IMR-90 (cell line): ENCODE measurements around the gene RSPH9. TPM values are rescaled to one million over a fixed set of nuclear protein-coding genes. Genes with fewer than 3 reads are reported as not detected.

Experiments
- ATAC-seq: fragments of 200-7000 bp; cut with Tn5 transposase; 2 replicates; pipeline ENCODE4 v1.9.1; 2020; ENCODE audit warnings: low read depth, mild to moderate bottlenecking, moderate library complexity
- BruUV-seq: library from RNA; stranded (reverse); fragments of 400-500 nt; replicated peaks from 2 replicates; lab custom pipeline; 2021; lab: Mats Ljungman, UMichigan
- CTCF ChIA-PET: fragments of 300-600 bp; formaldehyde crosslinking; extraction: SDS; loops from one replicate; lab custom pipeline; 2021; ENCODE audit warnings: antibody characterized with exemption; lab: Yijun Ruan, JAX
- POLR2A ChIA-PET: fragments of 300-600 bp; sonication (Branson Sonifier 250); formaldehyde crosslinking; loops from one replicate; lab custom pipeline; 2022; ENCODE audit warnings: antibody characterized with exemption; ENCODE audit not compliant: unreplicated experiment; lab: Charles Lee
- DNase-seq: peaks from one replicate; pipeline ENCODE4 v3.0.0; 2013
- H2AFZ ChIP-seq: replicated peaks from 2 replicates; pipeline ENCODE3; 2013; ENCODE audit warnings: low read length, mild to moderate bottlenecking; ENCODE audit not compliant: poor library complexity
- H2AK5ac ChIP-seq: 2 replicates; pipeline ENCODE4 v1.6.1; 2013; ENCODE audit warnings: low read depth, low read length, inconsistent platforms
- H2AK9ac ChIP-seq: replicated peaks from 2 replicates; pipeline ENCODE3; 2013; ENCODE audit warnings: mild to moderate bottlenecking, low read depth, low read length, moderate library complexity; ENCODE audit not compliant: poor library complexity
- H2BK120ac ChIP-seq: 2 replicates; pipeline ENCODE4 v1.6.1; 2013; ENCODE audit warnings: low read depth, low read length, inconsistent platforms
- H2BK15ac ChIP-seq: 3 replicates; pipeline ENCODE4 v1.6.1; 2013; ENCODE audit warnings: low read depth, low read length, inconsistent platforms
- H2BK20ac ChIP-seq: 2 replicates; pipeline ENCODE4 v1.6.1; 2013; ENCODE audit warnings: low read depth, mild to moderate bottlenecking, inconsistent platforms, low read length, moderate library complexity
- H2BK5ac ChIP-seq: 2 replicates; pipeline ENCODE4 v1.6.1; 2013; ENCODE audit warnings: mild to moderate bottlenecking, low read depth, low read length, inconsistent platforms; ENCODE audit not compliant: poor library complexity, severe bottlenecking
- H3K14ac ChIP-seq: replicated peaks from 2 replicates; pipeline ENCODE4 v1.6.1; 2013; ENCODE audit warnings: low read depth, low read length, inconsistent platforms
- H3K18ac ChIP-seq: 2 replicates; pipeline ENCODE4 v1.6.1; 2013; ENCODE audit warnings: low read depth, low read length, control low read depth
- H3K23ac ChIP-seq: 2 replicates; pipeline ENCODE4 v1.6.1; 2013; ENCODE audit warnings: low read depth, low read length, inconsistent platforms
- H3K27ac ChIP-seq: 2 replicates; pipeline ENCODE4 v1.5.1; 2013; ENCODE audit warnings: mild to moderate bottlenecking, control low read depth, low read length; ENCODE audit not compliant: insufficient read depth
- H3K27me3 ChIP-seq: 2 replicates; pipeline ENCODE4 v1.6.1; 2013; ENCODE audit warnings: low read length; ENCODE audit not compliant: control insufficient read depth, insufficient read depth
- H3K36me3 ChIP-seq: 2 replicates; pipeline ENCODE4 v1.6.1; 2013; ENCODE audit warnings: low read length, mixed read lengths; ENCODE audit not compliant: control insufficient read depth, insufficient read depth
- H3K4ac ChIP-seq: 2 replicates; pipeline ENCODE4 v1.6.1; 2013; ENCODE audit warnings: low read depth, low read length, inconsistent platforms
- H3K4me1 ChIP-seq: 2 replicates; pipeline ENCODE4 v1.6.1; 2013; ENCODE audit warnings: low read length, mixed read lengths; ENCODE audit not compliant: control insufficient read depth, insufficient read depth
- H3K4me2 ChIP-seq: 2 replicates; pipeline ENCODE4 v1.6.1; 2013; ENCODE audit warnings: low read depth, mild to moderate bottlenecking, control low read depth, low read length, moderate library complexity
- H3K4me3 ChIP-seq: 2 replicates; pipeline ENCODE4 v1.5.1; 2013; ENCODE audit warnings: low read depth, mild to moderate bottlenecking, control low read depth, low read length, moderate library complexity; ENCODE audit not compliant: insufficient read depth
- H3K56ac ChIP-seq: 2 replicates; pipeline ENCODE4 v1.6.1; 2013; ENCODE audit warnings: low read length, inconsistent platforms; ENCODE audit not compliant: insufficient read depth; ENCODE audit errors: extremely low read depth
- H3K79me1 ChIP-seq, 2 experiments: 2 replicates each; pipeline ENCODE4 v1.6.1; 2013; ENCODE audit warnings: low read length in 2 of 2, inconsistent platforms in 1 of 2, low read depth in 1 of 2
- H3K9ac ChIP-seq: 2 replicates; pipeline ENCODE4 v1.6.1; 2013; ENCODE audit warnings: low read depth, low read length, control low read depth
- H3K9me1 ChIP-seq: 2 replicates; pipeline ENCODE4 v1.6.1; 2013; ENCODE audit warnings: low read length, inconsistent platforms; ENCODE audit not compliant: insufficient read depth
- H3K9me3 ChIP-seq: 2 replicates; pipeline ENCODE4 v1.6.1; 2013; ENCODE audit warnings: low read length; ENCODE audit not compliant: control insufficient read depth, insufficient read depth
- H4K20me1 ChIP-seq: 2 replicates; pipeline ENCODE4 v1.6.1; 2013; ENCODE audit warnings: low read length, inconsistent platforms; ENCODE audit not compliant: insufficient read depth
- H4K5ac ChIP-seq: 2 replicates; pipeline ENCODE4 v1.6.1; 2013; ENCODE audit warnings: mild to moderate bottlenecking, low read depth, low read length, control low read depth
- H4K8ac ChIP-seq, 2 experiments: 2 replicates each; pipeline ENCODE4 v1.6.1; 2013; ENCODE audit warnings: low read depth in 2 of 2, low read length in 2 of 2, control low read depth in 1 of 2, inconsistent platforms in 1 of 2
- H4K91ac ChIP-seq: 2 replicates; pipeline ENCODE4 v1.6.1; 2013; ENCODE audit warnings: low read depth, low read length, inconsistent platforms; ENCODE audit not compliant: insufficient read depth
- CHD1 ChIP-seq: IDR thresholded peaks from 2 replicates; pipeline ENCODE4 v1.6.1; 2012; ENCODE audit warnings: low read depth, low read length, improper control_type of control experiment
- POLR2A ChIP-seq: IDR thresholded peaks from 2 replicates; pipeline ENCODE4 v1.6.1; 2012; ENCODE audit warnings: mild to moderate bottlenecking, low read depth, low read length
- RFX5 ChIP-seq: IDR thresholded peaks from 2 replicates; pipeline ENCODE4 v1.8.0; 2012; ENCODE audit warnings: low read depth, mild to moderate bottlenecking, low read length, moderate library complexity
- USF2 ChIP-seq: fragments of 150-350 bp; IDR thresholded peaks from 2 replicates; pipeline ENCODE4 v1.6.1; 2017; ENCODE audit warnings: mild to moderate bottlenecking, antibody characterized with exemption, low read length, low read depth
- WGBS, 2 experiments: methylation state at CpG; one replicate each; pipeline versions ENCODE4 v1.1.5 to v1.1.7; 2013; ENCODE audit warnings: missing lambda C conversion rate in 2 of 2; ENCODE audit not compliant: insufficient read length in 1 of 2; ENCODE audit errors: extremely low coverage in 2 of 2; 5-methylcytosine and 5-hydroxymethylcytosine counted together
- dilution Hi-C: fragments of 300-500 bp; cut with HindIII; formaldehyde crosslinking; loops from one replicate; pipeline ENCODE4 v1.14.3; 2018; ENCODE audit warnings: low sequenced_read_pairs; ENCODE audit not compliant: unreplicated experiment
- in situ Hi-C: fragments of 300-500 bp; cut with MboI; formaldehyde crosslinking; loops from 3 replicates; pipeline ENCODE4 v1.14.3; 2019; ENCODE audit warnings: low sequenced_read_pairs, inconsistent platforms, mixed read lengths
- intact Hi-C: fragments of 100-400 bp; cut with micrococcal nuclease; formaldehyde crosslinking; loops from 2 replicates; pipeline ENCODE4 v1.10.0; 2022
- polyA plus RNA-seq, 3 experiments: library from polyadenylated mRNA; depleted of rRNA; stranded (reverse); fragments of >200 nt; gene quantifications; 2 replicates each; pipeline ENCODE4 v1.2.3, GENCODE V29; 2012; ENCODE audit warnings: low replicate concordance in 1 of 3
- total RNA-seq: library from RNA; depleted of rRNA; stranded (reverse); fragments of >200 nt; gene quantifications from 2 replicates; pipeline ENCODE4 v1.2.3, GENCODE V29; 2012

RSPH9 gene
- total and polyA plus RNA-seq, 2 of the 4 experiments (the other 2 are of a cell fraction): 0.18 to 0.21 TPM

- no peak for TF ChIP-seq RFX5
- no peak; the same call in 1 of the 2 replicates for TF ChIP-seq CHD1
Observed at GRCh38 chr6:43635387-43636307, 9.2 kb upstream of the RSPH9 start, which contains the start of gene MAD2L1BP (continued).

- WGBS, 2 experiments: no CpG with 5 or more reads among the region's 7 CpGs
- DNase-seq (peak; percentile 11), ATAC-seq (peak; percentile 10; the same call in 1 of the 2 replicates)
- peak overlapping the region; percentile 41 for H2AK5ac ChIP-seq
- peak overlapping the region; percentile 71 for H2AK9ac ChIP-seq
- H3K9ac ChIP-seq: peak overlapping the region; percentile 95
- peak overlapping the region; percentile 100 for H3K4me2 ChIP-seq
- H3K36me3 ChIP-seq: peaks cover 20% of the 10 kb centered on the region
- CTCF ChIA-PET: no interaction called here
- H3K23ac ChIP-seq: peak overlapping the region; percentile 61
- no peaks in the 10 kb centered on the region for H3K27me3 ChIP-seq
- no peak overlapping the region for H2BK120ac ChIP-seq
- peaks cover 17% of the 10 kb centered on the region for H4K20me1 ChIP-seq
- no peaks in the 10 kb centered on the region for H3K9me3 ChIP-seq
- H4K91ac ChIP-seq: peak overlapping the region; percentile 77
- no peak for TF ChIP-seq POLR2A
- no peak for TF ChIP-seq RFX5
- no peak for TF ChIP-seq USF2
- peak overlapping the region; percentile 38; the same call in 1 of the 2 replicates for H3K18ac ChIP-seq
- 0 out of 3 replicates have a peak overlapping the region, but pooled peaks have one; percentile 7 for H2BK15ac ChIP-seq
- peak overlapping the region; percentile 65 for H3K4ac ChIP-seq
- peaks cover 12% of the 10 kb centered on the region for H3K9me1 ChIP-seq
- peaks cover 7% of the 10 kb centered on the region for H3K4me1 ChIP-seq
- POLR2A ChIA-PET: no interaction called here
- peak overlapping the region; percentile 52 for H4K5ac ChIP-seq
- dilution Hi-C loops (no loop called here), intact Hi-C loops (no loop called here), in situ Hi-C loops (no loop called here)
- peak overlapping the region; percentile 61 for H3K56ac ChIP-seq
- H2AFZ ChIP-seq: peak overlapping the region; percentile 96
- peak overlapping the region; percentile 86 to 100 for H4K8ac ChIP-seq
- peak overlapping the region; percentile 84 for H3K27ac ChIP-seq
- TSS peak; percentile 63 for BruUV-seq
- peaks cover 27 to 43% of the 10 kb centered on the region in 2 experiments for H3K79me1 ChIP-seq
- H3K14ac ChIP-seq: peak overlapping the region; percentile 77
- no peak overlapping the region for H2BK20ac ChIP-seq
- peak overlapping the region; percentile 29 for H2BK5ac ChIP-seq
- H3K4me3 ChIP-seq: peak overlapping the region; percentile 79
Observed at GRCh38 chr6:43636308-43636659, 8.6 kb upstream of the RSPH9 start.
